GM12878 (cell line): ENCODE measurements around the gene IFT27. TPM values are rescaled to one million over a fixed set of nuclear protein-coding genes. Genes with fewer than 3 reads are reported as not detected.

Experiments used
- ATAC-seq: fragments of 200-7000 bp; cut with Tn5 transposase; 3 replicates; pipeline ENCODE4 v1.9.1; 2020; ENCODE audit warnings: mild to moderate bottlenecking, moderate library complexity
- BruUV-seq: library from RNA; stranded (reverse); fragments of 400-500 nt; replicated peaks from 2 replicates; lab custom pipeline; 2021; lab: Mats Ljungman, UMichigan
- CTCF ChIA-PET: fragments of 300-600 bp; sonication (Branson Sonifier 250); formaldehyde crosslinking; extraction: SDS; loops from one replicate; lab custom pipeline; 2021; ENCODE audit warnings: inconsistent platforms; lab: Yijun Ruan, JAX
- POLR2A ChIA-PET: fragments of 350-600 bp; formaldehyde crosslinking; extraction: SDS; loops from one replicate; lab custom pipeline; 2021; ENCODE audit warnings: inconsistent platforms; lab: Charles Lee
- RAD21 ChIA-PET: fragments of 300-600 bp; sonication (Branson Sonifier 250); formaldehyde crosslinking; loops from one replicate; lab custom pipeline; 2023; ENCODE audit warnings: antibody characterized with exemption; ENCODE audit not compliant: unreplicated experiment; lab: Charles Lee
- SMC1A ChIA-PET: fragments of 300-600 bp; sonication (Branson Sonifier 250); formaldehyde crosslinking; loops from one replicate; lab custom pipeline; 2023; ENCODE audit not compliant: unreplicated experiment, uncharacterized antibody; lab: Charles Lee
- DNase-seq: peaks from one replicate; pipeline ENCODE4 v3.0.0-alpha.2; 2011; ENCODE audit warnings: low read depth, low spot score
- FAIRE-seq: peaks from 3 replicates; lab custom pipeline; 2011; peaks lifted over from hg19 to GRCh38; lab: Jason Lieb, UNC
- H2AFZ ChIP-seq: 2 replicates; pipeline ENCODE4 v1.6.0; 2011; ENCODE audit warnings: low read depth, low read length, control low read depth; ENCODE audit not compliant: control insufficient read depth
- H3K27ac ChIP-seq: 2 replicates; pipeline ENCODE4 v1.5.1; 2011; ENCODE audit warnings: control low read depth; ENCODE audit not compliant: control insufficient read depth, insufficient read depth
- H3K27me3 ChIP-seq, 2 experiments: replicated peaks in 1 of 2; 2 replicates each; pipeline versions ENCODE4 v1.6.0 to v1.6.1; 2011; ENCODE audit warnings: low read length in 1 of 2; ENCODE audit not compliant: control insufficient read depth in 2 of 2, insufficient read depth in 2 of 2
- H3K36me3 ChIP-seq, 2 experiments: 2 replicates each; pipeline ENCODE4 v1.5.1; 2011; ENCODE audit warnings: low read length in 1 of 2; ENCODE audit not compliant: control insufficient read depth in 2 of 2, insufficient read depth in 2 of 2
- H3K4me1 ChIP-seq: 2 replicates; pipeline ENCODE4 v1.6.1; 2011; ENCODE audit warnings: mild to moderate bottlenecking, low read length, moderate library complexity, mixed read lengths; ENCODE audit not compliant: control insufficient read depth, insufficient read depth
- H3K4me2 ChIP-seq: 2 replicates; pipeline ENCODE4 v1.6.0; 2011; ENCODE audit warnings: control low read depth; ENCODE audit not compliant: control insufficient read depth, insufficient read depth
- H3K4me3 ChIP-seq: fragments of 200-600 bp; sonication (generic); 2 replicates; pipeline ENCODE4 v1.5.1; 2016
- H3K79me2 ChIP-seq: 2 replicates; pipeline ENCODE4 v1.6.0; 2011; ENCODE audit warnings: low read length; ENCODE audit not compliant: control insufficient read depth, insufficient read depth
- H3K9ac ChIP-seq: 2 replicates; pipeline ENCODE4 v1.8.0; 2011; ENCODE audit warnings: low read length, control low read depth, mixed read lengths; ENCODE audit not compliant: control insufficient read depth, insufficient read depth
- H3K9me3 ChIP-seq: replicated peaks from 3 replicates; pipeline ENCODE4 v1.5.1; 2011; ENCODE audit warnings: mild to moderate bottlenecking, low read length; ENCODE audit not compliant: control insufficient read depth, insufficient read depth
- H4K20me1 ChIP-seq: 2 replicates; pipeline ENCODE4 v1.6.0; 2011; ENCODE audit not compliant: control insufficient read depth, insufficient read depth
- BMI1 ChIP-seq: fragments of 450-650 bp; IDR thresholded peaks from 2 replicates; pipeline ENCODE4 v1.6.1; 2016; ENCODE audit warnings: mild to moderate bottlenecking, moderate library complexity, borderline replicate concordance
- CREM ChIP-seq: IDR thresholded peaks from 2 replicates; pipeline ENCODE4 v1.6.1; 2014; ENCODE audit warnings: antibody characterized with exemption, low read depth
- CTCF ChIP-seq, 3 experiments: IDR thresholded peaks in 2 of 3; conservative IDR thresholded peaks in 1 of 3; 2 replicates each; pipeline ENCODE4 v1.5.1; 2011; ENCODE audit warnings: low read depth in 3 of 3, low read length in 3 of 3, mild to moderate bottlenecking in 3 of 3, control low read depth in 2 of 3, moderate library complexity in 2 of 3, inconsistent platforms in 1 of 3, mixed read lengths in 1 of 3; ENCODE audit not compliant: control insufficient read depth in 2 of 3, insufficient read depth in 1 of 3; ENCODE audit errors: extremely low read depth in 1 of 3
- EZH2 ChIP-seq: IDR thresholded peaks from 2 replicates; pipeline ENCODE4 v1.6.1; 2012; ENCODE audit warnings: low read depth, mild to moderate bottlenecking, control low read depth, inconsistent platforms, low read length, borderline replicate concordance; ENCODE audit not compliant: control insufficient read depth
- HDGF ChIP-seq: fragments of 450-650 bp; IDR thresholded peaks from 2 replicates; pipeline ENCODE4 v1.6.1; 2016; ENCODE audit warnings: antibody characterized with exemption
- IKZF2 ChIP-seq, 2 experiments: fragments of 450-650 bp; IDR thresholded peaks; 2 replicates each; pipeline ENCODE4 v1.6.1; 2017; ENCODE audit warnings: mild to moderate bottlenecking in 2 of 2, moderate library complexity in 2 of 2
- KDM1A ChIP-seq: fragments of 200-600 bp; sonication (generic); IDR thresholded peaks from 2 replicates; pipeline ENCODE4 v1.6.1; 2016; ENCODE audit warnings: borderline replicate concordance
- MAX ChIP-seq: IDR thresholded peaks from 2 replicates; pipeline ENCODE4 v1.6.1; 2012; ENCODE audit warnings: low read depth, low read length, improper control_type of control experiment
- MYB ChIP-seq: fragments of 150-350 bp; IDR thresholded peaks from 2 replicates; pipeline ENCODE4 v1.6.1; 2014; ENCODE audit warnings: mild to moderate bottlenecking, low read depth, low read length, borderline replicate concordance
- NFYB ChIP-seq: IDR thresholded peaks from 2 replicates; pipeline ENCODE4 v1.6.1; 2011; ENCODE audit warnings: low read depth, mild to moderate bottlenecking, low read length, improper control_type of control experiment, moderate library complexity; ENCODE audit not compliant: insufficient read depth
- PAX5 ChIP-seq: IDR thresholded peaks from 2 replicates; pipeline ENCODE4 v1.6.1; 2011; ENCODE audit warnings: low read depth, low read length, borderline replicate concordance
- PBX3 ChIP-seq: IDR thresholded peaks from 2 replicates; pipeline ENCODE4 v1.6.1; 2011; ENCODE audit warnings: mild to moderate bottlenecking, low read depth, low read length, moderate library complexity; ENCODE audit not compliant: insufficient replicate concordance
- PML ChIP-seq: IDR thresholded peaks from 2 replicates; pipeline ENCODE4 v1.6.1; 2012; ENCODE audit warnings: low read length, inconsistent platforms
- RAD51 ChIP-seq: fragments of 450-650 bp; IDR thresholded peaks from 2 replicates; pipeline ENCODE4 v1.6.1; 2016; ENCODE audit warnings: moderate library complexity, mild to moderate bottlenecking, inconsistent platforms
- RBBP5 ChIP-seq: fragments of 200-600 bp; sonication (generic); conservative IDR thresholded peaks from 2 replicates; pipeline ENCODE4 v1.6.1; 2016
- RCOR1 ChIP-seq: conservative IDR thresholded peaks from 2 replicates; pipeline ENCODE4 v1.6.1; 2012; ENCODE audit warnings: low read depth, low read length, improper control_type of control experiment
- RELA ChIP-seq: fragments of 450-650 bp; IDR thresholded peaks from 2 replicates; pipeline ENCODE4 v1.8.0; 2014; ENCODE audit warnings: borderline replicate concordance; ENCODE audit not compliant: partially characterized antibody
- REST ChIP-seq: IDR thresholded peaks from 2 replicates; pipeline ENCODE4 v1.6.1; 2012; ENCODE audit warnings: mild to moderate bottlenecking, low read depth, low read length
- SRF ChIP-seq, 2 experiments: IDR thresholded peaks; 2 replicates each; pipeline ENCODE4 v1.6.1; 2011; ENCODE audit warnings: low read depth in 2 of 2, low read length in 2 of 2, mild to moderate bottlenecking in 1 of 2, moderate library complexity in 1 of 2
- WGBS: methylation state at CpG from one replicate; pipeline ENCODE4 v1.1.6; 2016; ENCODE audit warnings: low lambda C conversion rate; ENCODE audit not compliant: insufficient replicate concordance, insufficient coverage; ENCODE audit errors: missing lambda C conversion rate; 5-methylcytosine and 5-hydroxymethylcytosine counted together
- in situ Hi-C: fragments of 300-500 bp; cut with MboI; formaldehyde crosslinking; loops from 9 replicates; pipeline ENCODE4 v1.14.3; 2018; ENCODE audit warnings: mixed read lengths
- intact Hi-C: fragments of 100-400 bp; cut with micrococcal nuclease; formaldehyde crosslinking; loops from one replicate; pipeline ENCODE4 v1.14.2; 2022; ENCODE audit not compliant: unreplicated experiment
- polyA plus RNA-seq, 11 experiments: library from polyadenylated mRNA; depleted of rRNA in 4 of 11; unstranded in 6 of 11; stranded (reverse) in 5 of 11; fragments of >200 nt; fragmentation: Nextera tagmentation in 4 of 11; fragmentation: Illumina TruSeq in 1 of 11; extraction: Ambion mirVana in 4 of 11; extraction: Trizol in 1 of 11; gene quantifications; 1 replicate in 1 of 11; 2 replicates in 10 of 11; pipeline versions ENCODE4 v1.2.1 to v1.2.3, GENCODE V29; 2011 to 2016; ENCODE audit warnings: inconsistent platforms in 2 of 11, missing spikeins in 2 of 11, low read depth in 1 of 11
- total RNA-seq, 4 experiments: library from RNA; depleted of rRNA in 3 of 4; stranded (reverse); fragments of >200 nt in 3 of 4; fragmentation: Illumina TruSeq in 1 of 4; extraction: Trizol in 1 of 4; gene quantifications; 2 replicates each; pipeline versions ENCODE4 v1.2.1 to v1.2.3, GENCODE V29; 2013 to 2021

The IFT27 gene
- total and polyA plus RNA-seq, 10 of the 15 experiments (the other 5 are each of a cell fraction or from before 2014, with no cell fraction given) = 2.7 to 32.5 (median 10.2) TPM

GRCh38 chr22:36715647-36716046 lies 60.3 kb downstream of the IFT27 start:
- in situ Hi-C loops = no loop called here
- H3K4me1 ChIP-seq = no peaks in the 10 kb centered on the region
- H3K4me2 ChIP-seq = no peak overlapping the region
- ChIA-PET CTCF (no interaction called here), SMC1A (no interaction called here), POLR2A (no interaction called here), RAD21 (no interaction called here)
- H4K20me1 ChIP-seq = no peaks in the 10 kb centered on the region
- TF ChIP-seq RAD51 (no peak), PBX3 (no peak), KDM1A (no peak), PML (no peak), RELA (no peak), RCOR1 (no peak), CTCF (IDR thresholded peaks at IDR 0.05 in 2 of 3, conservative IDR thresholded peaks at IDR 0.05 in 1 of 3; ENCODE audit: control insufficient read depth in 2 of 3, extremely low read depth in 1 of 3, insufficient read depth in 1 of 3, low read depth in 3 of 3, low read length in 3 of 3) (no peak), MYB (no peak), SRF (IDR thresholded peaks at IDR 0.05; ENCODE audit: low read depth in 2 of 2, low read length in 2 of 2) (no peak), IKZF2 (IDR thresholded peaks at IDR 0.05) (no peak), RBBP5 (no peak), HDGF (no peak), BMI1 (no peak), NFYB (no peak), PAX5 (no peak), CREM (no peak), EZH2 (no peak), MAX (no peak), REST (no peak)
- peaks cover 6 to 8% of the 10 kb centered on the region in 2 experiments for H3K27me3 ChIP-seq
- no peak overlapping the region for H3K4me3 ChIP-seq
- H3K36me3 ChIP-seq = no peaks in the 10 kb centered on the region
- intact Hi-C loops = no loop called here
- ATAC-seq = no peak
- no peak for FAIRE-seq
- no peaks in the 10 kb centered on the region for H3K9me3 ChIP-seq
- no peak overlapping the region for H3K9ac ChIP-seq
- H3K27ac ChIP-seq = no peak overlapping the region
- no peaks in the 10 kb centered on the region for H3K79me2 ChIP-seq
- no peak overlapping the region for H2AFZ ChIP-seq
- DNase-seq = no peak
- no TSS peak for BruUV-seq
- 86% methylated on average over 1 of the region's 1 CpG for WGBS
